Measurements from ENCODE around the gene HM13. TPM values are rescaled to one million over a fixed set of nuclear protein-coding genes. Genes with fewer than 3 reads are reported as not detected.

HM13 gene
- total RNA-seq, 1 experiment from 2014 or later, result 183 TPM

- Histone ChIP-seq H3K27me3 (ENCODE audit: insufficient read depth, low read length) (no peaks in the 10 kb centered on the region), H3K4me3 (replicated peaks in 1 of 2; ENCODE audit: low read depth in 1 of 2, low read length in 2 of 2) (no peak overlapping the region), H3K36me3 (ENCODE audit: control insufficient read depth in 1 of 2, insufficient read depth in 2 of 2, low read length in 2 of 2) (no peaks in the 10 kb centered on the region), H3K9ac (ENCODE audit: low read length) (no peak overlapping the region), H2AFZ (ENCODE audit: low read depth, low read length, poor library complexity, severe bottlenecking) (no peak overlapping the region), H3K79me2 (ENCODE audit: insufficient read depth, low read length) (no peaks in the 10 kb centered on the region), H3K4me1 (ENCODE audit: control insufficient read depth in 1 of 2, insufficient read depth in 2 of 2, low read length in 2 of 2) (0 out of 4 replicates have a peak, but pooled peaks cover 0 to 6% of the 10 kb centered on the region in 2 experiments), H3K4me2 (ENCODE audit: low read length) (no peak overlapping the region), H3K9me2 (ENCODE audit: insufficient read depth) (no peaks in the 10 kb centered on the region), H3K27ac (ENCODE audit: low read depth, low read length) (no peak overlapping the region), H4K20me1 (ENCODE audit: insufficient read depth) (no peaks in the 10 kb centered on the region), H3K9me3 (ENCODE audit: control insufficient read depth in 1 of 2, insufficient read depth in 1 of 2, low read depth in 1 of 2, low read length in 2 of 2) (no peaks in the 10 kb centered on the region)
- ChIA-PET RAD21 (ENCODE audit: low non-redundant PET in 1 of 2, low total read pairs in 2 of 2, uncharacterized antibody in 2 of 2, unreplicated experiment in 2 of 2) (no interaction called here), POLR2A (no interaction called here), CTCF (no interaction called here)
- no peak for ATAC-seq
- no peak for TF ChIP-seq MAX (IDR thresholded peaks at IDR 0.05)
- no peak for TF ChIP-seq TCF7L2 (IDR thresholded peaks at IDR 0.05; ENCODE audit: borderline replicate concordance, extremely low read depth, insufficient read depth, insufficient read length)
- TF ChIP-seq POLR2A (IDR thresholded peaks at IDR 0.05; ENCODE audit: borderline replicate concordance, extremely low read depth, insufficient read depth, insufficient read length), result no peak
- no peak for TF ChIP-seq ZFX (IDR thresholded peaks at IDR 0.05)
- no peak for TF ChIP-seq SRF (IDR thresholded peaks at IDR 0.05; ENCODE audit: low read depth)
- TF ChIP-seq ZBTB33 (IDR thresholded peaks at IDR 0.05; ENCODE audit: extremely low read depth, insufficient replicate concordance, low read length), result no peak
- no peak for TF ChIP-seq SIN3A (IDR thresholded peaks at IDR 0.05; ENCODE audit: low read depth)
- no peak for TF ChIP-seq EZH2phosphoT487 (IDR thresholded peaks at IDR 0.05; ENCODE audit: borderline replicate concordance)
- TF ChIP-seq, protein P1, sequence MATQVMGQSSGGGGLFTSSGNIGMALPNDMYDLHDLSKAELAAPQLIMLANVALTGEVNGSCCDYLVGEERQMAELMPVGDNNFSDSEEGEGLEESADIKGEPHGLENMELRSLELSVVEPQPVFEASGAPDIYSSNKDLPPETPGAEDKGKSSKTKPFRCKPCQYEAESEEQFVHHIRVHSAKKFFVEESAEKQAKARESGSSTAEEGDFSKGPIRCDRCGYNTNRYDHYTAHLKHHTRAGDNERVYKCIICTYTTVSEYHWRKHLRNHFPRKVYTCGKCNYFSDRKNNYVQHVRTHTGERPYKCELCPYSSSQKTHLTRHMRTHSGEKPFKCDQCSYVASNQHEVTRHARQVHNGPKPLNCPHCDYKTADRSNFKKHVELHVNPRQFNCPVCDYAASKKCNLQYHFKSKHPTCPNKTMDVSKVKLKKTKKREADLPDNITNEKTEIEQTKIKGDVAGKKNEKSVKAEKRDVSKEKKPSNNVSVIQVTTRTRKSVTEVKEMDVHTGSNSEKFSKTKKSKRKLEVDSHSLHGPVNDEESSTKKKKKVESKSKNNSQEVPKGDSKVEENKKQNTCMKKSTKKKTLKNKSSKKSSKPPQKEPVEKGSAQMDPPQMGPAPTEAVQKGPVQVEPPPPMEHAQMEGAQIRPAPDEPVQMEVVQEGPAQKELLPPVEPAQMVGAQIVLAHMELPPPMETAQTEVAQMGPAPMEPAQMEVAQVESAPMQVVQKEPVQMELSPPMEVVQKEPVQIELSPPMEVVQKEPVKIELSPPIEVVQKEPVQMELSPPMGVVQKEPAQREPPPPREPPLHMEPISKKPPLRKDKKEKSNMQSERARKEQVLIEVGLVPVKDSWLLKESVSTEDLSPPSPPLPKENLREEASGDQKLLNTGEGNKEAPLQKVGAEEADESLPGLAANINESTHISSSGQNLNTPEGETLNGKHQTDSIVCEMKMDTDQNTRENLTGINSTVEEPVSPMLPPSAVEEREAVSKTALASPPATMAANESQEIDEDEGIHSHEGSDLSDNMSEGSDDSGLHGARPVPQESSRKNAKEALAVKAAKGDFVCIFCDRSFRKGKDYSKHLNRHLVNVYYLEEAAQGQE (IDR thresholded peaks at IDR 0.05; ENCODE audit: low read depth), result no peak
- TF ChIP-seq POLR2AphosphoS5 (IDR thresholded peaks at IDR 0.05; ENCODE audit: low read depth, low read length), result no peak
- TF ChIP-seq CBX3 (IDR thresholded peaks at IDR 0.05; ENCODE audit: low read depth), result no peak
- TF ChIP-seq ELF1 (IDR thresholded peaks at IDR 0.05; ENCODE audit: borderline replicate concordance, low read depth), result no peak
- TF ChIP-seq EZH2 (IDR thresholded peaks at IDR 0.05), result no peak
- no peak for TF ChIP-seq JUND (IDR thresholded peaks at IDR 0.05)
- TF ChIP-seq EGR1 (IDR thresholded peaks at IDR 0.05; ENCODE audit: low read depth), result no peak
- TF ChIP-seq RAD21 (IDR thresholded peaks at IDR 0.05; ENCODE audit: low read depth), result no peak
- DNase-seq (ENCODE audit: low read depth, low spot score), result no peak
- no TSS peak for BruUV-seq (replicated peaks)
- intact Hi-C loops (cut with micrococcal nuclease), result no loop called here
Observed at GRCh38 chr20:31496761-31497295, 17.4 kb upstream of the HM13 start.

Measured in HCT116 (cell line).